ENCODE measurements around the gene GGNBP2. TPM values are rescaled to one million over a fixed set of nuclear protein-coding genes. Genes with fewer than 3 reads are reported as not detected.

The GGNBP2 gene
- total and polyA plus RNA-seq, 2 of the 8 experiments (the other 6 are each of a cell fraction or from before 2014, with no cell fraction given): 29.2 to 35.8 TPM

DNA sequence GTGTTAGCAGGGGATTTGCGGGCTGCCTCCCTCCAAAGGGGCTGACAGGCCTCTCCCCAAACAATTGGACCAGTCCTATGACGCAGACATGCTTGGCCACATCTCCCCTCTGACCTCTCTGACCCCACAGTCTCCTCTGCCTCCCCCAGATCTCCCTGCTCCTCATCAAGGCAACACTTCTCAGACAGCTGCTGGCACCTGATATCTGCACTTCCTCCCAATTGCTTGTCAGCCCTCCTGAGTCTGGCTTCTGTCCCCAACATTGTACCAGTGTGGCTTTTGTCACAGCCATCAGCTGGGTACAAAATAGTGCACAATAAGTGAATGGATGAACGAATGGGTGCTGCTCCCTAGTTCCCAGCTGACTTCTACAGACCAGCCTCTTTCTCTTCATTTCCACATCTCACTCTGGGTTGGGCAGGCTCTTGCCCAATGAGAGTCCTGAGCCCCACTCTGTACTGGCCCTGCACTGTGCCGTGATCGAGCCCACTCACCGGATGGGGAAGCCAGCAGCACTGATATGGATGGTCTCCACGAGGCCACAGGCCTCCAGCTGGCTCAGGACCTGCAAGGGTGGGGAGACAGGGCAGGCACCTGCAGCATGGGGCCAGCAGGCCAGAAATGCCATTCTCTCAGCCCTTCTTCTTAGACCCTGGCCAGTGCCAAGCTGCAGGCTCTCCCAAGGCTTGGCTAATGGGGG, 41.1 kb upstream of the GGNBP2 start:
- no peak overlapping the region for H2BK12ac ChIP-seq (ENCODE audit: low read depth, low read length)
- H3K14ac ChIP-seq (ENCODE audit: insufficient read length): no peak overlapping the region
- no peak overlapping the region for H2BK15ac ChIP-seq (ENCODE audit: low read length)
- FAIRE-seq: no peak
- no peak overlapping the region for H3K27ac ChIP-seq (ENCODE audit: low read depth, low read length)
- no peak overlapping the region for H4K91ac ChIP-seq (replicated peaks; ENCODE audit: insufficient read length, low read length)
- no peaks in the 10 kb centered on the region for H3K79me2 ChIP-seq (ENCODE audit: control insufficient read depth in 1 of 2, insufficient read depth in 2 of 2, low read length in 2 of 2)
- no peak overlapping the region for H3K9ac ChIP-seq (replicated peaks in 1 of 4; ENCODE audit: extremely low read depth in 1 of 4, low read depth in 3 of 4, low read length in 3 of 4)
- no peak overlapping the region for H3K4me2 ChIP-seq (ENCODE audit: insufficient read depth in 1 of 2, low read depth in 2 of 2, low read length in 2 of 2)
- H2BK120ac ChIP-seq (replicated peaks; ENCODE audit: low read depth, low read length): no peak overlapping the region
- no peak overlapping the region for H4K8ac ChIP-seq (ENCODE audit: extremely low read depth, insufficient read depth, low read length)
- H3K23ac ChIP-seq (ENCODE audit: insufficient read length): no peak overlapping the region
- ChIA-PET POLR2A (ENCODE audit: partially characterized antibody) (interaction anchor here (1.3 to 13.9 kb wide), 5 partner anchors 8 to 32 kb away, joined by 3 to 205 read pairs (median 53); partner anchors contain the start of genes MYO19 and PIGW), CTCF (ENCODE audit: partially characterized antibody) (no interaction called here)
- H2BK20ac ChIP-seq (ENCODE audit: low read length): no peak overlapping the region
- no peak overlapping the region for H2AK5ac ChIP-seq (ENCODE audit: low read depth, low read length)
- no peak overlapping the region for H2BK5ac ChIP-seq (ENCODE audit: low read depth, low read length)
- no peaks in the 10 kb centered on the region for H3K4me1 ChIP-seq (replicated peaks in 1 of 4; ENCODE audit: control insufficient read depth in 3 of 4, insufficient read depth in 4 of 4, low read length in 3 of 4)
- no peaks in the 10 kb centered on the region for H3K27me3 ChIP-seq (replicated peaks in 1 of 4; ENCODE audit: control insufficient read depth in 3 of 4, extremely low read depth in 1 of 4, insufficient read depth in 3 of 4, low read length in 3 of 4)
- WGBS, 2 experiments (ENCODE audit: extremely low coverage in 1 of 2, insufficient coverage in 1 of 2, insufficient read length in 1 of 2, insufficient replicate concordance in 2 of 2, low coverage in 1 of 2, low lambda C conversion rate in 2 of 2, missing lambda C conversion rate in 1 of 2): 95% methylated on average over 7 of the region's 7 CpGs; no CpG with 5 or more reads in 1 of the 2 experiments
- H4K20me1 ChIP-seq (replicated peaks in 1 of 2; ENCODE audit: control insufficient read depth in 1 of 2, insufficient read depth in 2 of 2, low read length in 2 of 2): peaks cover 10 to 11% of the 10 kb centered on the region in 2 experiments
- H3K9me3 ChIP-seq (ENCODE audit: insufficient read depth in 2 of 2, low read depth in 1 of 2, low read length in 1 of 2): no peaks in the 10 kb centered on the region
- H2AFZ ChIP-seq (ENCODE audit: low read length): no peak overlapping the region
- no peak overlapping the region for H3K4ac ChIP-seq (replicated peaks; ENCODE audit: insufficient read length, low read depth, low read length)
- no peak for DNase-seq (ENCODE audit: low read depth in 1 of 2, low spot score in 2 of 2)
- H3K36me3 ChIP-seq (ENCODE audit: control insufficient read depth in 2 of 4, insufficient read depth in 4 of 4, low read length in 3 of 4): peaks cover 45 to 89% (median 81%) of the 10 kb centered on the region in 4 experiments
- no peak overlapping the region for H3K4me3 ChIP-seq (ENCODE audit: extremely low read depth in 1 of 4, insufficient read depth in 2 of 4, low read depth in 3 of 4, low read length in 4 of 4)
- H4K5ac ChIP-seq (ENCODE audit: insufficient read length, low read depth, low read length): no peak overlapping the region
- no peak overlapping the region for H3K56ac ChIP-seq (replicated peaks; ENCODE audit: insufficient read length, low read depth, low read length)
- 0 out of 2 replicates have a peak, but pooled peaks cover 3% of the 10 kb centered on the region for H3K23me2 ChIP-seq (ENCODE audit: low read depth, low read length)
- H3K18ac ChIP-seq (ENCODE audit: extremely low read depth, low read length): no peak overlapping the region
- H3K79me1 ChIP-seq (ENCODE audit: low read depth, low read length): no peaks in the 10 kb centered on the region
- TF ChIP-seq CEBPB (IDR thresholded peaks at IDR 0.05; ENCODE audit: low read depth, low read length) (no peak), BCL11A (IDR thresholded peaks at IDR 0.05; ENCODE audit: low read depth in 2 of 2, low read length in 2 of 2) (no peak), POLR2A (IDR thresholded peaks at IDR 0.05; ENCODE audit: control extremely low read depth in 1 of 2, low read depth in 2 of 2, low read length in 2 of 2) (no peak), SAP30 (IDR thresholded peaks at IDR 0.05; ENCODE audit: insufficient read depth, insufficient replicate concordance, low read length) (no peak), KDM1A (IDR thresholded peaks at IDR 0.05; ENCODE audit: borderline replicate concordance, low read length) (no peak), HDAC2 (IDR thresholded peaks at IDR 0.05; ENCODE audit: borderline replicate concordance in 1 of 2, low read depth in 2 of 2, low read length in 2 of 2) (no peak), TBP (IDR thresholded peaks at IDR 0.05; ENCODE audit: low read depth, low read length) (no peak), CHD1 (IDR thresholded peaks at IDR 0.05; ENCODE audit: low read depth, low read length) (no peak), KDM5A (IDR thresholded peaks at IDR 0.05; ENCODE audit: low read length) (no peak), YY1 (IDR thresholded peaks at IDR 0.05; ENCODE audit: low read depth, low read length) (no peak), JUND (IDR thresholded peaks at IDR 0.05; ENCODE audit: low read length) (no peak), TEAD4 (IDR thresholded peaks at IDR 0.05; ENCODE audit: low read depth, low read length) (no peak), BACH1 (IDR thresholded peaks at IDR 0.05; ENCODE audit: low read length) (no peak), NRF1 (IDR thresholded peaks at IDR 0.05; ENCODE audit: low read depth, low read length) (no peak), GTF2F1 (IDR thresholded peaks at IDR 0.05; ENCODE audit: borderline replicate concordance, low read depth, low read length) (no peak)
